NB4 (cell line): Measurements from ENCODE around the gene PILRA.

Experiments used
- MAX ChIP-seq: IDR thresholded peaks from 2 replicates; pipeline ENCODE4 v1.6.1; 2011; ENCODE audit warnings: low read depth, low read length
- MYC ChIP-seq: IDR thresholded peaks from 2 replicates; pipeline ENCODE4 v1.6.1; 2011; ENCODE audit warnings: low read depth, low read length
- POLR2A ChIP-seq: IDR thresholded peaks from 2 replicates; pipeline ENCODE4 v1.6.1; 2011; ENCODE audit warnings: mild to moderate bottlenecking; ENCODE audit not compliant: insufficient read length; ENCODE audit errors: extremely low read depth
- TF ChIP-seq, protein P1 (sequence below): IDR thresholded peaks from one replicate; pipeline ENCODE4 v1.5.1; 2012; ENCODE audit warnings: low read depth, low read length

GRCh38 chr7:100418930-100419659 lies 45.8 kb downstream of the PILRA start:
- TF ChIP-seq MYC (no peak), POLR2A (no peak), MAX (no peak)
- TF ChIP-seq, protein P1, sequence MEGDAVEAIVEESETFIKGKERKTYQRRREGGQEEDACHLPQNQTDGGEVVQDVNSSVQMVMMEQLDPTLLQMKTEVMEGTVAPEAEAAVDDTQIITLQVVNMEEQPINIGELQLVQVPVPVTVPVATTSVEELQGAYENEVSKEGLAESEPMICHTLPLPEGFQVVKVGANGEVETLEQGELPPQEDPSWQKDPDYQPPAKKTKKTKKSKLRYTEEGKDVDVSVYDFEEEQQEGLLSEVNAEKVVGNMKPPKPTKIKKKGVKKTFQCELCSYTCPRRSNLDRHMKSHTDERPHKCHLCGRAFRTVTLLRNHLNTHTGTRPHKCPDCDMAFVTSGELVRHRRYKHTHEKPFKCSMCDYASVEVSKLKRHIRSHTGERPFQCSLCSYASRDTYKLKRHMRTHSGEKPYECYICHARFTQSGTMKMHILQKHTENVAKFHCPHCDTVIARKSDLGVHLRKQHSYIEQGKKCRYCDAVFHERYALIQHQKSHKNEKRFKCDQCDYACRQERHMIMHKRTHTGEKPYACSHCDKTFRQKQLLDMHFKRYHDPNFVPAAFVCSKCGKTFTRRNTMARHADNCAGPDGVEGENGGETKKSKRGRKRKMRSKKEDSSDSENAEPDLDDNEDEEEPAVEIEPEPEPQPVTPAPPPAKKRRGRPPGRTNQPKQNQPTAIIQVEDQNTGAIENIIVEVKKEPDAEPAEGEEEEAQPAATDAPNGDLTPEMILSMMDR = no peak
